SK-N-SH (cell line): ENCODE data around the gene SPATC1L.

Source experiments
- CTCF ChIP-seq: fragments of 200-600 bp; sonication (generic); IDR thresholded peaks from 2 replicates; pipeline ENCODE4 v1.6.1; 2017; ENCODE audit warnings: antibody characterized with exemption, mild to moderate bottlenecking, moderate library complexity
- EP300 ChIP-seq, 2 experiments: IDR thresholded peaks; 2 replicates each; pipeline versions ENCODE4 v1.4.0 to v1.6.1; 2012; ENCODE audit warnings: borderline replicate concordance in 1 of 2, low read depth in 1 of 2, low read length in 1 of 2
- POLR2AphosphoS5 ChIP-seq: IDR thresholded peaks from 2 replicates; pipeline ENCODE4 v1.6.1; 2012; ENCODE audit warnings: low read depth, low read length
- TCF12 ChIP-seq: IDR thresholded peaks from 2 replicates; pipeline ENCODE4 v1.4.0; 2012

GRCh38 chr21:46205766-46206162, 21.5 kb upstream of the SPATC1L start:
- no peak for TF ChIP-seq POLR2AphosphoS5
- no peak for TF ChIP-seq TCF12
- TF ChIP-seq CTCF = no peak
- no peak for TF ChIP-seq EP300 (IDR thresholded peaks at IDR 0.05; ENCODE audit: borderline replicate concordance in 1 of 2, low read depth in 1 of 2, low read length in 1 of 2)
